Tibial artery (tissue), 4 donors: ENCODE data around the gene NPC1L1.
A peak's percentile ranks its signal among the peaks of the same experiment; 100 is the strongest.

Source experiments
- DNase-seq, 2 donors: peaks; one replicate each; pipeline ENCODE4 v3.0.0-alpha.2; 2019
- H3K27ac ChIP-seq, 2 donors: fragments of 200-600 bp; sonication (generic) in 1 of 2; 1 replicate in 1 of 2; 2 replicates in 1 of 2; pipeline ENCODE4 v1.5.1; 2018 to 2019; ENCODE audit warnings: mild to moderate bottlenecking in 1 of 2
- H3K27me3 ChIP-seq, 2 donors: fragments of 200-600 bp; sonication (generic) in 1 of 2; one replicate each; pipeline versions ENCODE4 v1.5.1 to v1.6.0; 2016 to 2019
- H3K36me3 ChIP-seq, 3 donors: fragments of 200-600 bp; sonication (generic) in 2 of 3; one replicate each; pipeline ENCODE4 v1.5.1; 2016 to 2019; ENCODE audit warnings: mild to moderate bottlenecking in 2 of 3
- H3K4me1 ChIP-seq, 4 donors: fragments of 200-600 bp; sonication (generic) in 2 of 4; 1 replicate in 3 of 4; 2 replicates in 1 of 4; pipeline ENCODE4 v1.5.1; 2016 to 2019
- H3K4me3 ChIP-seq, 2 donors: fragments of 200-600 bp; sonication (generic) in 1 of 2; 1 replicate in 1 of 2; 2 replicates in 1 of 2; pipeline ENCODE4 v1.5.1; 2018 to 2019; ENCODE audit warnings: mild to moderate bottlenecking in 2 of 2
- H3K9me3 ChIP-seq, 3 donors: fragments of 200-600 bp; sonication (generic) in 1 of 3; one replicate each; pipeline ENCODE4 v1.5.1; 2016 to 2019
- intact Hi-C: fragments of 100-400 bp; cut with DNase I; formaldehyde crosslinking; loops from one replicate; pipeline ENCODE4 v1.15.0; 2023; ENCODE audit warnings: low total_unique reads
- TF ChIP-seq, protein P1 (sequence below), 2 experiments: fragments of 200-600 bp in 1 of 2; fragments of 450-650 bp in 1 of 2; IDR thresholded peaks; one replicate each; pipeline ENCODE4 v1.5.1; 2017 to 2019; ENCODE audit warnings: antibody characterized with exemption in 2 of 2, mild to moderate bottlenecking in 1 of 2, moderate library complexity in 1 of 2

Gene NPC1L1

DNA sequence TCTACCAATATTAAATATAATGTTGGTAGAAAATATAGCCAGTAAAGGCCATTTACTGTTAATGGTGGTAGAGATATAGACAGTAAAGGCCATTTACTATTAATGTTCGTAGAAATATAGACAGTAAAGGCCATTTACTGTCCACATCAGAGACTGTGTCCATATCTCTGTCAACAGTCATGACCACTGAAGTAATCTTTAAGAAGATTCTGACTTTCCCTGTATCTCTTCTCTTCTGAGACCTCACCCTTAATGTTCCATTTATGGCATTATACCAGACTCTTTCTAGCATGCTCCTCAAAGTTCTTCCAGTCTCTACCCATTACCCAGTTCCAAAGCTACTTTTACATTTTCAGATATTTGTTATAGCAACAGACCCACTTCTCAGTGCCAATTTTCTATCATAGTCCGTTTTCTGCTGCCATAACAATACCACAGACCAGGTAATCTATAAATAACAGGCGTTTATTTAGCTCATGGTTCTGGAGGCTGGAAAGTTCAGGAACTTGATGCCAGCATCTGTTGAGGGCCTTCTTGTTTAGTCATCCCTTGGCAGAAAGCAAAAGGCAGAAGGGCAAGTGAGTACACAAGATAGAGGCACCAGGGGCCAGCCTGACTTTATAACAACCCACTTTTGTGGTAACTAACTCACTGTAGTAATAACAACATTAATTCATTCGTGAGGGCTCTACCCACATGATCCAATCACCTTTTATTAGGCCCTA is 42.7 kb downstream of the NPC1L1 start:
- Histone ChIP-seq H3K27me3 (no peaks in the 10 kb centered on the region), H3K4me3 (no peak overlapping the region), H3K4me1 (no peaks in the 10 kb centered on the region), H3K27ac (no peak overlapping the region), H3K36me3 (no peaks in the 10 kb centered on the region), H3K9me3 (no peaks in the 10 kb centered on the region)
- DNase-seq: no peak
- TF ChIP-seq, protein P1, sequence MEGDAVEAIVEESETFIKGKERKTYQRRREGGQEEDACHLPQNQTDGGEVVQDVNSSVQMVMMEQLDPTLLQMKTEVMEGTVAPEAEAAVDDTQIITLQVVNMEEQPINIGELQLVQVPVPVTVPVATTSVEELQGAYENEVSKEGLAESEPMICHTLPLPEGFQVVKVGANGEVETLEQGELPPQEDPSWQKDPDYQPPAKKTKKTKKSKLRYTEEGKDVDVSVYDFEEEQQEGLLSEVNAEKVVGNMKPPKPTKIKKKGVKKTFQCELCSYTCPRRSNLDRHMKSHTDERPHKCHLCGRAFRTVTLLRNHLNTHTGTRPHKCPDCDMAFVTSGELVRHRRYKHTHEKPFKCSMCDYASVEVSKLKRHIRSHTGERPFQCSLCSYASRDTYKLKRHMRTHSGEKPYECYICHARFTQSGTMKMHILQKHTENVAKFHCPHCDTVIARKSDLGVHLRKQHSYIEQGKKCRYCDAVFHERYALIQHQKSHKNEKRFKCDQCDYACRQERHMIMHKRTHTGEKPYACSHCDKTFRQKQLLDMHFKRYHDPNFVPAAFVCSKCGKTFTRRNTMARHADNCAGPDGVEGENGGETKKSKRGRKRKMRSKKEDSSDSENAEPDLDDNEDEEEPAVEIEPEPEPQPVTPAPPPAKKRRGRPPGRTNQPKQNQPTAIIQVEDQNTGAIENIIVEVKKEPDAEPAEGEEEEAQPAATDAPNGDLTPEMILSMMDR (IDR thresholded peaks at IDR 0.05): no peak
- intact Hi-C loops: loop anchor here (5.0 to 10.0 kb wide), 2 partner anchors 66 to 436 kb away; no protein-coding TSS in a partner anchor

DNA sequence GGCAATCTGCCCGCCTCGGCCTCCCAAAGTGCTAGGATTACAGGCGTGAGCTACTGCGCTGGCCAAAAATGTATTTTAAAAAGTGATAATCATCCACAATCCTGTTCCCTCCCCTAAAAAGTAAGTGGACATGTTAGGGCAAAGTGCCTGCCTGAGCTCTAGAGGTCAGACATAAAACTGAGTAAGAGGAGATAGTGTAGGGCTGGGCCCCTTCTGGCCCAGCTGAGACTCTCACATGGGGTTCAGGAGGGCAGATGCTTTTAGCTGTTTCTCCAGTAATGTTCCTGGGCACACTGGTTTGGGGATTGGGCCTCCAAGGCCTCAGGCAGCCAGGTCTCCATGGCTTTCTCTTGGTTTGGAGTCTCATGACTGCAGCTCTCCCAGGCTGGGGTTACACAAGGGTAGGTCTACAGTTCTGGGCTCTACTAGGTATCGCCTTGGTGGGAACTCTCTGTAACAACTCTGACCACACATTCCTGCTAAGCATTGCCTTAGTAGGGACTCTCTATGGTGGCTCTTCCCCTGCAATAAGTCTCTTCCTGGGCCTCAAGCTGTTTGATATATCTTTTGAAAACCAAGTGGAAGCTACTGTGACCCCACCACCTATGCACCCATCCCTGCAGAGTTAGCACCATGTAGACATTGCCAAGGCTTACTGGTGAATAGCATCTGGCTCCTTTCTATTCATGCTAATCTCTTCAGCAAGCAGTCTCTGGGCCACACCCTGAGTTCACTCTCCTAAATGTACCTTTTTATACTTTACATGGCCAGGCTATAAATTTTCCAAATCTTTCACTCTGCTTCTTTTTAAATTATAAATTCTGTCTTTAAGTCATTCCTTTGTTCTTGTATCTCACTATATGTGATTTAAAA is 43.7 kb downstream of the NPC1L1 start:
- intact Hi-C loops: loop anchor here (5.0 to 10.0 kb wide), 2 partner anchors 67 to 435 kb away; no protein-coding TSS in a partner anchor
- H3K4me3 ChIP-seq: no peak overlapping the region
- no peaks in the 10 kb centered on the region for H3K36me3 ChIP-seq
- no peaks in the 10 kb centered on the region for H3K4me1 ChIP-seq
- H3K9me3 ChIP-seq: no peaks in the 10 kb centered on the region
- TF ChIP-seq, protein P1 (IDR thresholded peaks at IDR 0.05): no peak
- DNase-seq: no peak
- H3K27me3 ChIP-seq: no peaks in the 10 kb centered on the region
- no peak overlapping the region for H3K27ac ChIP-seq

DNA sequence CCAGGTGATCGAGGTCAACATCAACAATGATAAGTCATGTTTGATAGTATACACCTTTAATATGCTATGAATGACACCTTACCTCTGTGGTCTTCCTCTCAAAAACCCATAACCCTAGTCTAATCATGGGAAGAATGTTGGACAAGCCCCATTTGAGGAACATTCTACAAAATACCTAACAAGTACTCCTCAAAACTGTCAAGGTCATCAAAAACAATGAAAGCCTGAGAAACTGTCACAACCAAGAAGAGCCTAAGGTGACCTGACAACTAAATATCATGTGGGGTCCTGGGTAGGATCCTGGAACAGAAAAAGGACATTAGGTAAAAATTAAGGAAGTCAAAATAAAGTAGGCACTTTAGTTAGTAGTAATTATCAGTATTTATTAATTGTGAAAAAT is 44.7 kb downstream of the NPC1L1 start:
- intact Hi-C loops: loop anchor here (5.0 to 10.0 kb wide), 2 partner anchors 68 to 434 kb away; no protein-coding TSS in a partner anchor
- DNase-seq: no peak
- H3K27ac ChIP-seq: no peak overlapping the region
- H3K4me3 ChIP-seq: no peak overlapping the region
- no peaks in the 10 kb centered on the region for H3K9me3 ChIP-seq
- H3K27me3 ChIP-seq: no peaks in the 10 kb centered on the region
- H3K4me1 ChIP-seq: no peaks in the 10 kb centered on the region
- H3K36me3 ChIP-seq: no peaks in the 10 kb centered on the region
- TF ChIP-seq, protein P1 (IDR thresholded peaks at IDR 0.05): no peak

DNA sequence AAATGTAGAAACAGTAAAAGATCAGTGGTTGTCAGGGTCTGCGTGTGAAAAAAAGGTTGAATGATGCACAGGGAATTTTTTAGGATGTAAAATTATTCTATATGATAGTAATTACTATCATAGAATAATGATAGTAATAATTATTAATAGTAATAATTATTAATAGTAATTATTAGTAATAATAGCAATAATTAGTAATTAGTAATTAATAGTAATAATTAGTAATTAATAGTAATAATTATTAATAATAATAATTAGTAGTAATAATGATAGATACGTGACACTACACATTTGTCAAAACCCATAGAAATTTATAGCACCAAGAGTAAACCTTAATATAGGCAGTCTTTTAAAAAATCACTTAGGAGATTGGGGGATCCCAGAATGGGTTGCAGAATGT is 46.2 kb downstream of the NPC1L1 start:
- no peaks in the 10 kb centered on the region for H3K4me1 ChIP-seq
- TF ChIP-seq, protein P1 (IDR thresholded peaks at IDR 0.05): no peak
- H3K36me3 ChIP-seq: no peaks in the 10 kb centered on the region
- no peaks in the 10 kb centered on the region for H3K27me3 ChIP-seq
- H3K27ac ChIP-seq: no peak overlapping the region
- intact Hi-C loops: loop anchor here (5.0 to 10.0 kb wide), 2 partner anchors 70 to 433 kb away; no protein-coding TSS in a partner anchor
- H3K9me3 ChIP-seq: no peaks in the 10 kb centered on the region
- DNase-seq: no peak
- no peak overlapping the region for H3K4me3 ChIP-seq

DNA sequence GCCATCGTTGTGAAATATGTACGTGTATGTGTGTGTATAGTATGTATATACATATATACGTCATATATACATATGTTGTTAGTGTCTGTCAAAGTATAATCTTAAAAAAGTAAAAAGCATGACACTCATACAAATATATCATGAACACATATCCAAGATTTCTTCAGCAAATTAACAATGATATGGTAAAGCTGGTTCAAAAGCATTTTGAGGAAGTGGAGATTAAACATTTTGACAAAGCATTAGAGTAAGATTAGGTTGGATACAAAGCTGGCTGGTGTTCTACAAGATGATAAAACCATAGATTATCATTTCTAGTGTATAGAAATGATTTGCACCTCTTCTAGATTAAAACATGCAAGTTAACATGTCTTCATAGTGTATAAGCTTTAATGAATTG is 49.9 kb downstream of the NPC1L1 start:
- Histone ChIP-seq H3K4me1 (peaks cover 0 to 35% (median 30%) of the 10 kb centered on the region in 4 donors), H3K4me3 (peak overlapping the region; percentile 88 to 89), H3K27me3 (no peaks in the 10 kb centered on the region), H3K36me3 (no peaks in the 10 kb centered on the region), H3K27ac (peak overlapping the region; percentile 93 to 98), H3K9me3 (no peaks in the 10 kb centered on the region)
- TF ChIP-seq, protein P1 (IDR thresholded peaks at IDR 0.05): no peak
- DNase-seq: no peak
- intact Hi-C loops: loop anchor here (10.0 kb wide), 1 partner anchor 74 kb away; no protein-coding TSS in a partner anchor
